D341Med (cell line): ENCODE data around the gene NMNAT2.
"Not testable (repeated sequence)": the region's sequence is repeated elsewhere in the genome, so short reads cannot be mapped to it uniquely, and the experiment has no call there.

Experiments
- DNase-seq: peaks from one replicate; pipeline ENCODE4 v3.0.0; 2012; ENCODE audit warnings: low spot score

NMNAT2 gene

GRCh38 chr1:183416850-183417771 is 1.1 kb downstream of the NMNAT2 start:
- DNase-seq = peak; percentile 73

GRCh38 chr1:183414365-183414764 is 3.8 kb downstream of the NMNAT2 start:
- DNase-seq = no peak

- DNase-seq = no peak
These were observed 7.1 kb downstream of the NMNAT2 start for GRCh38 chr1:183411091-183411490.

- no peak for DNase-seq
These were observed 10.2 kb downstream of the NMNAT2 start for GRCh38 chr1:183407961-183408360.

- DNase-seq = no peak
These were observed 10.7 kb downstream of the NMNAT2 start for GRCh38 chr1:183407474-183407873.

- no peak for DNase-seq
These were observed 13.7 kb downstream of the NMNAT2 start for GRCh38 chr1:183404476-183404875.

GRCh38 chr1:183403498-183403897 is 14.7 kb downstream of the NMNAT2 start:
- DNase-seq = no peak

GRCh38 chr1:183401565-183401964 is 16.6 kb downstream of the NMNAT2 start:
- not testable (repeated sequence) for DNase-seq

GRCh38 chr1:183394435-183394834 is 23.7 kb downstream of the NMNAT2 start:
- no peak for DNase-seq

- no peak for DNase-seq
These were observed 26.3 kb downstream of the NMNAT2 start for GRCh38 chr1:183391863-183392262.

- no peak for DNase-seq
These were observed 27.6 kb downstream of the NMNAT2 start for GRCh38 chr1:183390561-183390960.

GRCh38 chr1:183388735-183389134 is 29.4 kb downstream of the NMNAT2 start:
- no peak for DNase-seq

- no peak for DNase-seq
These were observed 32.6 kb downstream of the NMNAT2 start for GRCh38 chr1:183385340-183386144.

- no peak for DNase-seq
These were observed 38.2 kb downstream of the NMNAT2 start for GRCh38 chr1:183379951-183380350.

- no peak for DNase-seq
These were observed 42.8 kb downstream of the NMNAT2 start for GRCh38 chr1:183375381-183375780.

- DNase-seq = no peak
These were observed 43.4 kb downstream of the NMNAT2 start for GRCh38 chr1:183374825-183375224.

- no peak for DNase-seq
These were observed 45.5 kb downstream of the NMNAT2 start for GRCh38 chr1:183372586-183373230.

- no peak for DNase-seq
These were observed 47.7 kb downstream of the NMNAT2 start for GRCh38 chr1:183370399-183371058.

- no peak for DNase-seq
These were observed 49.7 kb downstream of the NMNAT2 start for GRCh38 chr1:183368213-183369108.

- DNase-seq = no peak
These were observed 52.1 kb downstream of the NMNAT2 start for GRCh38 chr1:183366116-183366515.

GRCh38 chr1:183365676-183366075 is 52.5 kb downstream of the NMNAT2 start:
- no peak for DNase-seq
